Natural killer cell (primary cell): ENCODE data around the gene FECH. TPM values are rescaled to one million over a fixed set of nuclear protein-coding genes. Genes with fewer than 3 reads are reported as not detected.
A peak's percentile ranks its signal among the peaks of the same experiment; 100 is the strongest.

Experiments used
- ATAC-seq, 3 donors: fragments of 150-1000 bp in 2 of 3; fragments of 200-7000 bp in 1 of 3; cut with Tn5 transposase; 1 replicate in 1 of 3; 2 replicates in 2 of 3; pipeline ENCODE4 v1.10.0; 2021; ENCODE audit warnings: mild to moderate bottlenecking in 2 of 3, moderate library complexity in 2 of 3
- DNase-seq, 2 donors: peaks; one replicate each; pipeline versions ENCODE4 v3.0.0 to v3.0.0-alpha.2; 2013 to 2021; ENCODE audit warnings: mixed read lengths in 1 of 2
- H3K27ac ChIP-seq: one replicate; pipeline ENCODE4 v1.5.1; 2013; ENCODE audit warnings: mild to moderate bottlenecking, low read length
- H3K27me3 ChIP-seq: one replicate; pipeline ENCODE4 v1.6.1; 2013; ENCODE audit warnings: low read length; ENCODE audit not compliant: control insufficient read depth, insufficient read depth
- H3K36me3 ChIP-seq: one replicate; pipeline ENCODE4 v1.6.1; 2013; ENCODE audit warnings: low read length; ENCODE audit not compliant: control insufficient read depth, insufficient read depth
- H3K4me1 ChIP-seq: one replicate; pipeline ENCODE4 v1.6.1; 2013; ENCODE audit warnings: low read length; ENCODE audit not compliant: control insufficient read depth, insufficient read depth
- H3K4me3 ChIP-seq: one replicate; pipeline ENCODE4 v1.5.1; 2013; ENCODE audit warnings: low read length
- H3K9me3 ChIP-seq: one replicate; pipeline ENCODE4 v1.6.1; 2013; ENCODE audit warnings: low read length; ENCODE audit not compliant: control insufficient read depth, insufficient read depth
- H3K27ac Mint-ChIP-seq, 2 donors: one replicate each; pipeline ENCODE4 v1.8.0; 2022; ENCODE audit warnings: mild to moderate bottlenecking in 2 of 2, mixed read lengths in 2 of 2, moderate library complexity in 1 of 2
- H3K27me3 Mint-ChIP-seq, 2 donors: one replicate each; pipeline ENCODE4 v1.8.0; 2022; ENCODE audit warnings: low read depth in 2 of 2, mixed read lengths in 2 of 2
- H3K36me3 Mint-ChIP-seq: one replicate; pipeline ENCODE4 v1.8.0; 2022; ENCODE audit warnings: mixed read lengths
- H3K4me1 Mint-ChIP-seq, 2 donors: one replicate each; pipeline ENCODE4 v1.8.0; 2022; ENCODE audit warnings: mixed read lengths in 2 of 2
- H3K4me3 Mint-ChIP-seq: one replicate; pipeline ENCODE4 v1.8.0; 2022; ENCODE audit warnings: mild to moderate bottlenecking, moderate library complexity, mixed read lengths
- H3K9me3 Mint-ChIP-seq, 2 donors: one replicate each; pipeline ENCODE4 v1.8.0; 2022; ENCODE audit warnings: mixed read lengths in 2 of 2
- CTCF ChIP-seq: fragments of 200-600 bp; IDR thresholded peaks from one replicate; pipeline ENCODE4 v1.8.0; 2022; ENCODE audit warnings: antibody characterized with exemption
- WGBS: methylation state at CpG from one replicate; pipeline ENCODE4 v1.1.7; 2013; ENCODE audit warnings: missing lambda C conversion rate; ENCODE audit not compliant: insufficient coverage; 5-methylcytosine and 5-hydroxymethylcytosine counted together
- intact Hi-C: fragments of 100-400 bp; cut with micrococcal nuclease; formaldehyde crosslinking; loops from one replicate; pipeline ENCODE4 v1.14.2; 2022
- total RNA-seq, 4 donors: library from RNA; stranded (reverse); fragments of 120-200 nt in 1 of 4; gene quantifications; one replicate each; pipeline versions ENCODE4 v1.2.3 to v1.2.4, GENCODE V29; 2013 to 2022

Gene FECH, protein sequence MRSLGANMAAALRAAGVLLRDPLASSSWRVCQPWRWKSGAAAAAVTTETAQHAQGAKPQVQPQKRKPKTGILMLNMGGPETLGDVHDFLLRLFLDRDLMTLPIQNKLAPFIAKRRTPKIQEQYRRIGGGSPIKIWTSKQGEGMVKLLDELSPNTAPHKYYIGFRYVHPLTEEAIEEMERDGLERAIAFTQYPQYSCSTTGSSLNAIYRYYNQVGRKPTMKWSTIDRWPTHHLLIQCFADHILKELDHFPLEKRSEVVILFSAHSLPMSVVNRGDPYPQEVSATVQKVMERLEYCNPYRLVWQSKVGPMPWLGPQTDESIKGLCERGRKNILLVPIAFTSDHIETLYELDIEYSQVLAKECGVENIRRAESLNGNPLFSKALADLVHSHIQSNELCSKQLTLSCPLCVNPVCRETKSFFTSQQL
- 10 to 100 TPM; 13.9 to 22.0 (median 20.6) TPM for total RNA-seq
- total RNA-seq (2013): 21.1 TPM

- peaks cover 24 to 29% of the 10 kb centered on the region in 2 donors for H3K4me1 Mint-ChIP-seq
- TF ChIP-seq CTCF: no peak
- Histone ChIP-seq H3K36me3 (peaks cover 3% of the 10 kb centered on the region), H3K9me3 (no peaks in the 10 kb centered on the region), H3K4me3 (peak within 1 kb of the TSS; percentile 56), H3K4me1 (peaks cover 16% of the 10 kb centered on the region), H3K27me3 (no peaks in the 10 kb centered on the region), H3K27ac (peak within 1 kb of the TSS; percentile 53)
- ATAC-seq (peak; percentile 95 to 98 (median 97)), DNase-seq (peak; percentile 70 to 79)
- no peaks in the 10 kb centered on the region for H3K9me3 Mint-ChIP-seq
- peak within 1 kb of the TSS; percentile 78 to 91 for H3K27ac Mint-ChIP-seq
- H3K4me3 Mint-ChIP-seq: peak within 1 kb of the TSS; percentile 97
- no peaks in the 10 kb centered on the region for H3K36me3 Mint-ChIP-seq
- intact Hi-C loops: loop anchor here (2.0 to 10.0 kb wide), 3 partner anchors 34 to 952 kb away; partner anchors contain the start of genes NARS1 and TXNL1
- H3K27me3 Mint-ChIP-seq: no peaks in the 10 kb centered on the region
- under 1% methylated on average over 78 of the region's 80 CpGs for WGBS
These were observed at the start of gene FECH for GRCh38 chr18:57586251-57587049. Gene FECH, minus strand, starts transcription at chr18:57586702. Its CDS starts 82 bp downstream, at chr18:57586620.

- Histone ChIP-seq H3K27me3 (no peaks in the 10 kb centered on the region), H3K4me3 (no peak overlapping the region), H3K27ac (no peak overlapping the region), H3K9me3 (no peaks in the 10 kb centered on the region), H3K36me3 (peaks cover 2% of the 10 kb centered on the region), H3K4me1 (peaks cover 10% of the 10 kb centered on the region)
- Mint-ChIP-seq H3K4me1 (peaks cover 9 to 21% of the 10 kb centered on the region in 2 donors), H3K27me3 (no peaks in the 10 kb centered on the region), H3K9me3 (no peaks in the 10 kb centered on the region), H3K27ac (no peak overlapping the region), H3K4me3 (no peak overlapping the region), H3K36me3 (no peaks in the 10 kb centered on the region)
- DNase-seq: no peak
- intact Hi-C loops: no loop called here
- 100% methylated on average over 3 of the region's 4 CpGs for WGBS
- TF ChIP-seq CTCF: no peak
- ATAC-seq: no peak
These were observed 48.7 kb upstream of the FECH start for GRCh38 chr18:57635003-57635822.

- ATAC-seq: no peak
- TF ChIP-seq CTCF: no peak
- 84% methylated on average over 2 of the region's 2 CpGs for WGBS
- H3K27me3 ChIP-seq: no peaks in the 10 kb centered on the region
- no peak overlapping the region for H3K27ac ChIP-seq
- peaks cover 17% of the 10 kb centered on the region for H3K4me1 ChIP-seq
- Mint-ChIP-seq H3K27me3 (no peaks in the 10 kb centered on the region), H3K4me1 (peaks cover 10 to 22% of the 10 kb centered on the region in 2 donors), H3K4me3 (peak overlapping the region; percentile 97), H3K27ac (peak overlapping the region in 1 of 2 donors; percentile 37), H3K36me3 (no peaks in the 10 kb centered on the region), H3K9me3 (no peaks in the 10 kb centered on the region)
- intact Hi-C loops: loop anchor here (2.0 kb wide), 1 partner anchor 45 kb away; the partner anchor contains the start of gene FECH
- H3K9me3 ChIP-seq: no peaks in the 10 kb centered on the region
- DNase-seq: no peak
- H3K36me3 ChIP-seq: no peaks in the 10 kb centered on the region
- H3K4me3 ChIP-seq: peak overlapping the region; percentile 92
These were observed 45.2 kb upstream of the FECH start for GRCh38 chr18:57631697-57632096.
